ENCODE data around the gene POTEJ.
"Not testable (repeated sequence)": the region's sequence is repeated elsewhere in the genome, so short reads cannot be mapped to it uniquely, and the experiment has no call there.

Gene POTEJ

GRCh38 chr2:130608276-130609001 is 2.8 kb upstream of the POTEJ start:
- not testable (repeated sequence) for DNase-seq

GRCh38 chr2:130609002-130609920 is 2.0 kb upstream of the POTEJ start:
- not testable (repeated sequence) for DNase-seq

GRCh38 chr2:130610486-130610885 is 754 bp upstream of the POTEJ start:
- DNase-seq: not testable (repeated sequence)

- not testable (repeated sequence) for DNase-seq
These were observed 17.7 kb downstream of the POTEJ start for GRCh38 chr2:130628784-130629475.

- DNase-seq: not testable (repeated sequence)
These were observed 27.7 kb downstream of the POTEJ start for GRCh38 chr2:130638973-130639372.

GRCh38 chr2:130641688-130642087 is 30.4 kb downstream of the POTEJ start:
- DNase-seq: not testable (repeated sequence)

- DNase-seq: not testable (repeated sequence)
These were observed 38.0 kb downstream of the POTEJ start for GRCh38 chr2:130649285-130649684.

- DNase-seq: not testable (repeated sequence)
These were observed 53.3 kb downstream of the POTEJ start for GRCh38 chr2:130664506-130664905.

- DNase-seq: not testable (repeated sequence)
These were observed 54.4 kb downstream of the POTEJ start for GRCh38 chr2:130665596-130665995.

- DNase-seq: not testable (repeated sequence)
These were observed 56.3 kb downstream of the POTEJ start for GRCh38 chr2:130667516-130667915.

GRCh38 chr2:130670026-130670745 is 58.9 kb downstream of the POTEJ start:
- DNase-seq: not testable (repeated sequence)

GRCh38 chr2:130692041-130692770 is 81.0 kb downstream of the POTEJ start:
- not testable (repeated sequence) for DNase-seq

GRCh38 chr2:130693474-130693873 is 82.2 kb downstream of the POTEJ start:
- peak; percentile 68 for DNase-seq

- not testable (repeated sequence) for DNase-seq
These were observed 92.0 kb downstream of the POTEJ start for GRCh38 chr2:130703250-130703649.
